GM12878 (cell line): Measurements from ENCODE around the gene EML1.

Experiments
- ZNF274 ChIP-seq: IDR thresholded peaks from one replicate; pipeline ENCODE4 v1.8.0; 2011; ENCODE audit not compliant: insufficient read length, insufficient read depth
- TF ChIP-seq, protein P1 (sequence below): IDR thresholded peaks from 2 replicates; pipeline ENCODE4 v1.6.1; 2012; ENCODE audit warnings: low read depth, low read length, improper control_type of control experiment

DNA sequence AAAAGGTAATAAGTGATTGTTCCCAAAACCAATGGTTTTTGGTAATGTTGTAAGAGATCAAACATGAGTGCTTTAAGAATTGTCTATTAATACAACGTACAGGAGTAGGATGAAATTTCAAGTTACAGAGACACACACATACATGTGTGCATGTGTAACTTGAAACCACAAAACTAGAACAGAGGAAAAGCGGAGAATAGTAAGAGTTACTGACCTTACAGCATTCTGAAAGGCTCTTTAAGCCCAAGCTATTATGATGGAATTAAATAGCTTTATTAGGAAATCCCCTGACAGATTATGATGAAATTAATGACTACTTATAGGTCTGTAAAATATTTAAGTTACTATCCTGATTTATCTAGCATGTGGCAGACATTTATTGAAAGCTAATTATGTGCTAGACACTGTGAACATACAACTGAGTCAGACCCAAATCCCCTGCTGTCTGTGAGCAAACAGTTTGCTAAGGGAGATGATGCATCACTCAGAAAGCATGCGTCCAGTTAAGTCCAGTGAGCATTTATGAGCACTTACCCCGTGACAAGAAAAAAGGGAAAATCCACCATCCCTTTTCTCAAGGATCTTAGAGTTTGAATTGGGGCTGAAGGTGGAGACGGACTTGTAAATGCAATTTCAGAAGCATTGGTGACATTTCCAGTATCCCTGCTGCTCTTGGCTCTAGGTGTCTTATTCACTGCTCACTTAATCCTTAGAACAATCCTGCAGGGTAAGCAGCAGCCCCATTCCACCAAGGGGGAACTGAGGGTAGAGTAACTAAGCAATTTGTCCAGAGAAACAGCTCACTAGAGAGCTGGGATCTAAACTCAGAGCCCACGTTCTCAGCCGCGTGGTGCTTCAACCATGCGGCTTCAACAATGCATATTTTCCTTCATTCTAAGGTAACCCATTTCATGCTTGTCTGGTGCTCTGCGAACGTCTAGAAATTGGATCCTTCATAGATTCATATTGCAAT is 117.4 kb downstream of the EML1 start:
- TF ChIP-seq ZNF274 = no peak
- TF ChIP-seq, protein P1, sequence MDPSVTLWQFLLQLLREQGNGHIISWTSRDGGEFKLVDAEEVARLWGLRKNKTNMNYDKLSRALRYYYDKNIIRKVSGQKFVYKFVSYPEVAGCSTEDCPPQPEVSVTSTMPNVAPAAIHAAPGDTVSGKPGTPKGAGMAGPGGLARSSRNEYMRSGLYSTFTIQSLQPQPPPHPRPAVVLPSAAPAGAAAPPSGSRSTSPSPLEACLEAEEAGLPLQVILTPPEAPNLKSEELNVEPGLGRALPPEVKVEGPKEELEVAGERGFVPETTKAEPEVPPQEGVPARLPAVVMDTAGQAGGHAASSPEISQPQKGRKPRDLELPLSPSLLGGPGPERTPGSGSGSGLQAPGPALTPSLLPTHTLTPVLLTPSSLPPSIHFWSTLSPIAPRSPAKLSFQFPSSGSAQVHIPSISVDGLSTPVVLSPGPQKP = no peak
